Neural cell (in vitro differentiated cells): Measurements from ENCODE around the gene CPE. TPM values are rescaled to one million over a fixed set of nuclear protein-coding genes. Genes with fewer than 3 reads are reported as not detected.

Experiments
- H2AFZ ChIP-seq: fragments of 200-600, 300-800 bp; sonication (generic), shearing (Covaris generic); 2 replicates; pipeline ENCODE4 v1.6.0; 2014; ENCODE audit warnings: low read depth, mild to moderate bottlenecking, antibody characterized with exemption, low read length, moderate library complexity
- H3F3A ChIP-seq: fragments of 200-600 bp; shearing (Covaris generic); 2 replicates; pipeline ENCODE4 v1.6.1; 2016; ENCODE audit warnings: mild to moderate bottlenecking, moderate library complexity, mixed read lengths, antibody characterized with exemption, low read length; ENCODE audit not compliant: insufficient read depth, poor library complexity, severe bottlenecking
- H3K27ac ChIP-seq: fragments of 200-600, 300-800 bp; sonication (generic), shearing (Covaris generic); 2 replicates; pipeline ENCODE4 v1.5.1; 2014; ENCODE audit warnings: mild to moderate bottlenecking, low read length, moderate library complexity
- H3K27me3 ChIP-seq: fragments of 300-800, 200-600 bp; sonication (generic), shearing (Covaris generic); 2 replicates; pipeline ENCODE4 v1.6.0; 2014; ENCODE audit warnings: mild to moderate bottlenecking, low read depth, low read length, moderate library complexity; ENCODE audit not compliant: insufficient read depth
- H3K36me3 ChIP-seq: fragments of 300-800, 200-600 bp; sonication (generic), shearing (Covaris generic); 2 replicates; pipeline ENCODE4 v1.5.1; 2014; ENCODE audit warnings: mild to moderate bottlenecking, antibody characterized with exemption, low read length, moderate library complexity; ENCODE audit not compliant: insufficient read depth
- H3K4me2 ChIP-seq: fragments of 300-800, 200-600 bp; sonication (generic), shearing (Covaris generic); 2 replicates; pipeline ENCODE4 v1.6.0; 2014; ENCODE audit warnings: mild to moderate bottlenecking, low read length
- H3K4me3 ChIP-seq: fragments of 300-800, 200-600 bp; sonication (generic), shearing (Covaris generic); 2 replicates; pipeline ENCODE4 v1.5.1; 2014; ENCODE audit warnings: mild to moderate bottlenecking, low read length, moderate library complexity
- H3K79me2 ChIP-seq: fragments of 200-600 bp; shearing (Covaris generic); replicated peaks from 2 replicates; pipeline ENCODE4 v1.6.0; 2014; ENCODE audit warnings: mild to moderate bottlenecking, low read length, moderate library complexity; ENCODE audit not compliant: insufficient read depth
- H3K9ac ChIP-seq: fragments of 300-800, 200-600 bp; sonication (generic), shearing (Covaris generic); 2 replicates; pipeline ENCODE4 v1.6.1; 2016; ENCODE audit warnings: mild to moderate bottlenecking, low read length, mixed read lengths
- H3K9me2 ChIP-seq: fragments of 200-600 bp; shearing (Covaris generic); 2 replicates; pipeline ENCODE4 v1.6.1; 2016; ENCODE audit warnings: mild to moderate bottlenecking, low read length, mixed read lengths; ENCODE audit not compliant: insufficient read depth
- H3K9me3 ChIP-seq: fragments of 200-600, 300-800 bp; sonication (generic), shearing (Covaris generic); 2 replicates; pipeline ENCODE4 v1.6.1; 2016; ENCODE audit warnings: mild to moderate bottlenecking, mixed run types, low read length, moderate library complexity, mixed read lengths
- H4K20me1 ChIP-seq: fragments of 200-600 bp; shearing (Covaris generic); 2 replicates; pipeline ENCODE4 v1.6.1; 2016; ENCODE audit warnings: mild to moderate bottlenecking, mixed run types; ENCODE audit not compliant: insufficient read depth
- CTCF ChIP-seq: fragments of 450-650 bp; IDR thresholded peaks from 2 replicates; pipeline ENCODE4 v1.5.1; 2014; ENCODE audit warnings: antibody characterized with exemption, mild to moderate bottlenecking, moderate library complexity; ENCODE audit not compliant: poor library complexity, severe bottlenecking
- EP300 ChIP-seq: fragments of 450-650 bp; conservative IDR thresholded peaks from 2 replicates; pipeline ENCODE4 v1.6.1; 2014; ENCODE audit warnings: antibody characterized with exemption, mild to moderate bottlenecking, moderate library complexity; ENCODE audit not compliant: poor library complexity, severe bottlenecking
- EZH2 ChIP-seq: fragments of 200-600, 300-800 bp; shearing (Covaris generic), sonication (generic); IDR thresholded peaks from 2 replicates; pipeline ENCODE4 v1.6.1; 2014; ENCODE audit warnings: antibody characterized with exemption, low read length, borderline replicate concordance, mild to moderate bottlenecking; ENCODE audit not compliant: insufficient read depth, poor library complexity, severe bottlenecking
- MXI1 ChIP-seq: fragments of 450-650 bp; conservative IDR thresholded peaks from 2 replicates; pipeline ENCODE4 v1.6.1; 2014; ENCODE audit warnings: antibody characterized with exemption, mild to moderate bottlenecking; ENCODE audit not compliant: poor library complexity, severe bottlenecking
- POLR2AphosphoS5 ChIP-seq: IDR thresholded peaks from 2 replicates; pipeline ENCODE4 v1.6.1; 2012
- RAD21 ChIP-seq: fragments of 450-650 bp; conservative IDR thresholded peaks from 2 replicates; pipeline ENCODE4 v1.6.1; 2014; ENCODE audit warnings: antibody characterized with exemption, mild to moderate bottlenecking, moderate library complexity
- REST ChIP-seq: IDR thresholded peaks from 2 replicates; pipeline ENCODE4 v1.6.1; 2012; ENCODE audit warnings: borderline replicate concordance
- SMC3 ChIP-seq: fragments of 450-650 bp; conservative IDR thresholded peaks from 2 replicates; pipeline ENCODE4 v1.6.1; 2014; ENCODE audit warnings: antibody characterized with exemption, mild to moderate bottlenecking, moderate library complexity; ENCODE audit not compliant: poor library complexity
- TAF1 ChIP-seq: IDR thresholded peaks from 2 replicates; pipeline ENCODE4 v1.6.1; 2012; ENCODE audit warnings: low read depth
- polyA plus RNA-seq: library from polyadenylated mRNA; depleted of rRNA; stranded (reverse); fragments of >200 nt; gene quantifications from 2 replicates; pipeline ENCODE4 v1.2.3, GENCODE V29; 2014

Gene CPE
- polyA plus RNA-seq, 1 donor from 2014 or later: 678 TPM

- no peaks in the 10 kb centered on the region for H3K9me2 ChIP-seq
- no peak overlapping the region for H2AFZ ChIP-seq
- no peaks in the 10 kb centered on the region for H3K9me3 ChIP-seq
- H3K36me3 ChIP-seq: no peaks in the 10 kb centered on the region
- H3F3A ChIP-seq: no peaks in the 10 kb centered on the region
- H3K27ac ChIP-seq: no peak overlapping the region
- H3K27me3 ChIP-seq: no peaks in the 10 kb centered on the region
- no peaks in the 10 kb centered on the region for H3K79me2 ChIP-seq
- H3K9ac ChIP-seq: no peak overlapping the region
- H3K4me2 ChIP-seq: no peak overlapping the region
- no peak overlapping the region for H3K4me3 ChIP-seq
- TF ChIP-seq MXI1 (no peak), REST (no peak), RAD21 (no peak), EZH2 (no peak)
- H4K20me1 ChIP-seq: no peaks in the 10 kb centered on the region
These were observed 11.8 kb upstream of the CPE start for GRCh38 chr4:165367040-165367439.

GRCh38 chr4:165368114-165368513 lies 10.7 kb upstream of the CPE start:
- no peaks in the 10 kb centered on the region for H3K9me2 ChIP-seq
- no peak overlapping the region for H3K9ac ChIP-seq
- no peak overlapping the region for H3K4me2 ChIP-seq

GRCh38 chr4:165368567-165368966 lies 10.2 kb upstream of the CPE start:
- no peak overlapping the region for H3K4me3 ChIP-seq
- no peak overlapping the region for H2AFZ ChIP-seq
- H3K79me2 ChIP-seq: no peaks in the 10 kb centered on the region
- no peaks in the 10 kb centered on the region for H3F3A ChIP-seq
- H3K27me3 ChIP-seq: no peaks in the 10 kb centered on the region
- H3K9me2 ChIP-seq: no peaks in the 10 kb centered on the region
- no peaks in the 10 kb centered on the region for H3K36me3 ChIP-seq
- TF ChIP-seq RAD21 (no peak), EZH2 (no peak), SMC3 (no peak), CTCF (no peak), EP300 (no peak), POLR2AphosphoS5 (no peak), REST (no peak), MXI1 (no peak), TAF1 (no peak)
- H3K9ac ChIP-seq: no peak overlapping the region
- H3K9me3 ChIP-seq: no peaks in the 10 kb centered on the region
- no peak overlapping the region for H3K4me2 ChIP-seq
- no peak overlapping the region for H3K27ac ChIP-seq
- H4K20me1 ChIP-seq: no peaks in the 10 kb centered on the region

More at GRCh38 chr4:165368114-165368513, 10.7 kb upstream of the CPE start:
- Histone ChIP-seq H3K79me2 (no peaks in the 10 kb centered on the region), H3K9me3 (no peaks in the 10 kb centered on the region), H4K20me1 (no peaks in the 10 kb centered on the region), H3K36me3 (no peaks in the 10 kb centered on the region), H3K27ac (no peak overlapping the region), H2AFZ (no peak overlapping the region), H3F3A (no peaks in the 10 kb centered on the region), H3K4me3 (no peak overlapping the region), H3K27me3 (no peaks in the 10 kb centered on the region)
- no peak for TF ChIP-seq TAF1
